Cardiac muscle cell (in vitro differentiated cells and primary cell): ENCODE results near the gene PLBD2. TPM values are rescaled to one million over a fixed set of nuclear protein-coding genes. Genes with fewer than 3 reads are reported as not detected.
A peak's percentile ranks its signal among the peaks of the same experiment; 100 is the strongest.

Experiments used
- DNase-seq, 2 donors: peaks; one replicate each; pipeline versions ENCODE4 v3.0.0 to v3.0.0-alpha.2; 2010 to 2017; ENCODE audit warnings: low read depth in 1 of 2, low spot score in 1 of 2
- H3K27ac ChIP-seq: fragments of 200-600 bp; sonication (generic); 2 replicates; pipeline ENCODE4 v1.5.1; 2016
- H3K27me3 ChIP-seq: fragments of 200-600 bp; sonication (generic); 2 replicates; pipeline ENCODE4 v1.6.0; 2016; ENCODE audit warnings: control low read depth
- H3K36me3 ChIP-seq: fragments of 200-600 bp; sonication (generic); 2 replicates; pipeline ENCODE4 v1.5.1; 2016; ENCODE audit warnings: control low read depth
- H3K4me1 ChIP-seq: fragments of 200-600 bp; sonication (generic); 2 replicates; pipeline ENCODE4 v1.8.1; 2017; ENCODE audit warnings: low read depth, mild to moderate bottlenecking, mixed run types
- H3K4me3 ChIP-seq: fragments of 200-600 bp; sonication (generic); 2 replicates; pipeline ENCODE4 v1.5.1; 2016; ENCODE audit warnings: mild to moderate bottlenecking
- H3K9me3 ChIP-seq: fragments of 200-600 bp; sonication (generic); 2 replicates; pipeline ENCODE4 v1.5.1; 2017; ENCODE audit warnings: low read depth, mild to moderate bottlenecking, control low read depth
- polyA plus RNA-seq: library from polyadenylated mRNA; unstranded; fragments of >200 nt; fragmentation: Nextera tagmentation; extraction: Ambion mirVana; gene quantifications from 2 replicates; pipeline ENCODE4 v1.2.1, GENCODE V29; 2016
- total RNA-seq: library from RNA; depleted of rRNA; stranded (reverse); fragments of >200 nt; gene quantifications from 2 replicates; pipeline ENCODE4 v1.2.3, GENCODE V29; 2016
- TF ChIP-seq, protein P1 (sequence below): IDR thresholded peaks from 2 replicates; pipeline ENCODE4 v1.5.1; 2012; ENCODE audit warnings: low read depth, mild to moderate bottlenecking, low read length

Gene PLBD2
- total and polyA plus RNA-seq, 2 experiments from 2014 or later, result 11.7 to 17.3 TPM

DNA sequence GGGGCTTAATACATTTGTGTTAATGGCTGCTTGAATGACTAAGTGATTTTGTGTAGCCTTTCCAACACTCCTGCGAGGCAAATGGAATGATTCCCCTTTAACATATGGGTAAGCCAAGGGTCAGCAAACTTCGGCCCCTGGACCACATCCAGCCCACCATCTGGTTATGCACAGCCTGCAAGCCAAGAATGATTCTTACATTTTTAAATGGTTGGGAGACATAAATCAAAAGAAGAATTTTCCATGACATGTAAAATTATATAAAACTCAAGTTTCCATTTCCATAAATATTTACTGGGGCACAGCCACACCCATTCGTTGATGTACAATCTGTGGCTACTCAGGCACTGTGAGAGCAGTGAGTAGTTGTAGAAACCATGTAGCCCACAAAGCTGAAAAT, 32.5 kb upstream of the PLBD2 start:
- H3K4me3 ChIP-seq, result no peak overlapping the region
- no peak overlapping the region for H3K27ac ChIP-seq
- TF ChIP-seq, protein P1, sequence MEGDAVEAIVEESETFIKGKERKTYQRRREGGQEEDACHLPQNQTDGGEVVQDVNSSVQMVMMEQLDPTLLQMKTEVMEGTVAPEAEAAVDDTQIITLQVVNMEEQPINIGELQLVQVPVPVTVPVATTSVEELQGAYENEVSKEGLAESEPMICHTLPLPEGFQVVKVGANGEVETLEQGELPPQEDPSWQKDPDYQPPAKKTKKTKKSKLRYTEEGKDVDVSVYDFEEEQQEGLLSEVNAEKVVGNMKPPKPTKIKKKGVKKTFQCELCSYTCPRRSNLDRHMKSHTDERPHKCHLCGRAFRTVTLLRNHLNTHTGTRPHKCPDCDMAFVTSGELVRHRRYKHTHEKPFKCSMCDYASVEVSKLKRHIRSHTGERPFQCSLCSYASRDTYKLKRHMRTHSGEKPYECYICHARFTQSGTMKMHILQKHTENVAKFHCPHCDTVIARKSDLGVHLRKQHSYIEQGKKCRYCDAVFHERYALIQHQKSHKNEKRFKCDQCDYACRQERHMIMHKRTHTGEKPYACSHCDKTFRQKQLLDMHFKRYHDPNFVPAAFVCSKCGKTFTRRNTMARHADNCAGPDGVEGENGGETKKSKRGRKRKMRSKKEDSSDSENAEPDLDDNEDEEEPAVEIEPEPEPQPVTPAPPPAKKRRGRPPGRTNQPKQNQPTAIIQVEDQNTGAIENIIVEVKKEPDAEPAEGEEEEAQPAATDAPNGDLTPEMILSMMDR, result no peak

DNA sequence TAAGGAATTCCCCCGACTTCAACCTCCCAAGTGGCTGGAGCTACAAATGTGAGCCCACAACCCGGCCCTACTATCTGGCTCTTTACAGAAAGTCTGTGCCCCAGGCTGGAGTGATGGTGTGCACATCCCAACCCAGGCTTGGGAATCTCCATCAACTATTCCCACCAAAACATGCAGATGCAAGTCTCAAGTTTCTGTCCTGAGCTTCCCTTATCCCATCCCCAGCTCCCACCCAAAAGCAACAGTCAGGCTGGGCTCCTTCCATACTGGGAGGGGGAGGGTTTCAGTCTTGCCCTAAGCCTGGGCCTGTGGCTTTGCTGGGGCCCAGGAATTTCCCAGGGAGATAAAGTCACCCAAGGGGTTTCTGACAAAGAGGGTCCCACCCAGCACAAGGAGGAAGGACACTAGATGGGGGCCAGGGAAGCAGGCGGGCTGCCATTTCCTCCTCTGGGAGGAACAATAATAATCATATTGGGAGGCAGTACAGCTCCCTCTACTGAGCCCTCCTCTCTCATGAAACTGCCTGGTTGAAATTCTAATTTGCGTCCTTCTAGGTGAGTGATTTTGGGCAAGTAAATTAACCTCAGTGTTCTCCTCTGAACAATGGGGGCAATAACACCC, 31.5 kb upstream of the PLBD2 start:
- Histone ChIP-seq H3K4me3 (no peak overlapping the region), H3K27me3 (no peaks in the 10 kb centered on the region), H3K27ac (no peak overlapping the region), H3K9me3 (no peaks in the 10 kb centered on the region), H3K36me3 (no peaks in the 10 kb centered on the region), H3K4me1 (no peaks in the 10 kb centered on the region)
- TF ChIP-seq, protein P1, result peak; percentile 24
- DNase-seq, result no peak

More for the DNA sequence above, 32.5 kb upstream of the PLBD2 start:
- DNase-seq, result peak in 1 of 2 donors; percentile 80
- no peaks in the 10 kb centered on the region for H3K36me3 ChIP-seq
- no peaks in the 10 kb centered on the region for H3K27me3 ChIP-seq
- no peaks in the 10 kb centered on the region for H3K9me3 ChIP-seq
- no peaks in the 10 kb centered on the region for H3K4me1 ChIP-seq

DNA sequence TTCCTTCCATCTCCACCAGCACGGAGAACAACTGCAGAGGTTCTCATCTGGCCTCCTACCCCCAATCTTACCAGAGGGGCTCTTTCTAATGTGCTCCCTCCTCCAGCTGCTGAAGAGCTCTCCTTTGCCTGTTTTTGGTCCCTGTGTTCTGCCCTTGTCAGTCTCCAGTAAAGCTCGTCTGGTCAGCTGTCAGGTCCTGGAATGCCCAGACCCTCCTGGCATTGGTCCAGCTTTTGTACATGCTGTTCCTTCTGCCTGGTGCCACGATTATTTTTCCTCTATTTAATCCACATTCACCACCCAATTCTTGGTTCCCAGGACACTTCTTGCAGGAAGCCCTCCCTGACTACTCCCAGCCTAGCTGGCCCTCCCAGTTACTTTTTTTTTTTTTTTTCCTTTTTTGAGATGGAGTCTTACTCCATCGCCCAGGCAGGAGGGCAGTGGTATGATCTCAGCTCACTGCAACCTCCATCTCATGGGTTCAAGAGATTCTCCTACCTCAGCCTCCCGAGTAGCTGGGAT, 30.0 kb upstream of the PLBD2 start:
- peak in 1 of 2 donors; percentile 18 for DNase-seq
- H3K9me3 ChIP-seq, result no peaks in the 10 kb centered on the region
- H3K36me3 ChIP-seq, result no peaks in the 10 kb centered on the region
- TF ChIP-seq, protein P1, result no peak
- no peaks in the 10 kb centered on the region for H3K27me3 ChIP-seq
- H3K4me3 ChIP-seq, result no peak overlapping the region
- no peaks in the 10 kb centered on the region for H3K4me1 ChIP-seq
- H3K27ac ChIP-seq, result no peak overlapping the region

DNA sequence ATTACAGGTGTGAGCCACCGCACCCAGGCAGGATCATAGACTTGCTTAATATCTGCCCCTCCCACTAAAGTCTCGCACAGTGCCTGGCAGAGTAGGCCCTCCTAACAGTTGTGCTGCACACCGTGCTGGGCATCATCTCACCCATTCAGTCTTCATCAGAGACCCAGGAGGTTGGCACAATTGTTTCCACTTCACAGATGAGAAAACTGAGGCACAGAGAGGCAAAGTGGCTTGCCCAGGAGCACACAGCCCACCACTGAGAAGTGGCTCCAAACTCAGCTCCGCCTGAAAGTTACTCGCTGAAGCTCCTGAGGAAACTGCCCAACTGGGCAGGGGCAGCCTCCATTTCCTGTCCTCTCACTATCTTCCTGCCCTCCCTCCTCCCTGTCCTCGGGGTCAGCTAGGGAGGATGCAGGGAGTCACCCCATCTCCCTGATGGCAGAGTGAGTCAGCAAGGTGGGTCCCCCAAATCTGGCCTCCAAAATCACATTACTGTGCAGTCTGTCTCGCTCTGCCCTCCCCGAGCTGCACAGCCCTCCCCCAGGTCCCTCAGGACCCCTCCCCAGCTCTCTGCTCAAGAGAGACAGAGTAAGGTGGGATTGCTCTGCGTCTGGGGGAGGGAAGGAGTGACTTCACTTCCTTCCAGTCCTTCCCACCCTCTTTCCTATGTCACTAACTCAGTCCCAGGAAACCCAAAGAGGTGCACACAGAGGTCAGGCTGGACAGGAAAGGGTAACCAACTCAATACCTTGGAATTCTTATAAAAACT, 29.2 kb upstream of the PLBD2 start:
- H3K27me3 ChIP-seq, result peaks cover 6% of the 10 kb centered on the region
- H3K36me3 ChIP-seq, result no peaks in the 10 kb centered on the region
- no peak overlapping the region for H3K4me3 ChIP-seq
- no peak for DNase-seq
- TF ChIP-seq, protein P1, result no peak
- no peaks in the 10 kb centered on the region for H3K4me1 ChIP-seq
- H3K9me3 ChIP-seq, result no peaks in the 10 kb centered on the region
- no peak overlapping the region for H3K27ac ChIP-seq

DNA sequence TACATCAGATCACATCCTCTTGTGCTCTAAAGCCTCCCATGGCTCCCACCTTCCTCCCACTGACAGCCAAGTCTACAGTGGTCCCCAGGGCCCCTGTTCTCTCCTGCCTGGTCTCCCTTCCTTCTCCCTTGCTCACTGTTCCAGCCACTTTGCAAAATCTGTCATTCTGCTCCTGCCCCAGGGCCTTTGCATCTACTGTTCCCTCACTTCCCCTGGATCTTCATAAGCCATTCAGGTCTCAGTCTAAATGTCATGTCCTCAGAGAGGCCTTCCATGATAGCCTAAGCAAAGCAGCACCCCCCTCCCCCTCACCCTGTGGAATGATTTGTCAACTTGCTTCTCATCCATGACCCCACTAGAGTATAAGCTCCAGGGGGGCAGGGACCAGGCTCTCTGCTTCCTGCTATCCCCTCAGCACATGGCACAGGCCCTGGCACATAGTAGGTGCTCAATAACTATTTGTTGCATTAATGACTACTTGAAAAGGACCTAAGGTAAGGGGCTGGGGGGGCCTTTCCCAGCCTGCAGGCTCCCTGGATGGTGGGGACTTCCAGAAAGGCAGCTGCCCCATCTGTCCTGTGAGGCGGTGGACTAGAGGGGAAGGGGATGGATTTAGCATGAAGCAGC, 28.5 kb upstream of the PLBD2 start:
- H3K27ac ChIP-seq, result no peak overlapping the region
- no peaks in the 10 kb centered on the region for H3K36me3 ChIP-seq
- TF ChIP-seq, protein P1, result no peak
- H3K27me3 ChIP-seq, result peaks cover 11% of the 10 kb centered on the region
- no peaks in the 10 kb centered on the region for H3K9me3 ChIP-seq
- no peak overlapping the region for H3K4me3 ChIP-seq
- H3K4me1 ChIP-seq, result no peaks in the 10 kb centered on the region
- DNase-seq, result no peak
